HG03571 (cell line): ENCODE measurements around the gene MYO1B.

ENCODE experiments used
- ATAC-seq: cut with Tn5 transposase; IDR thresholded peaks from one replicate; pipeline ENCODE4 v1.9.1; 2021; ENCODE audit not compliant: unreplicated experiment

Gene MYO1B

GRCh38 chr2:191394043-191394442 is 148.8 kb downstream of the MYO1B start:
- ATAC-seq = no peak

DNA sequence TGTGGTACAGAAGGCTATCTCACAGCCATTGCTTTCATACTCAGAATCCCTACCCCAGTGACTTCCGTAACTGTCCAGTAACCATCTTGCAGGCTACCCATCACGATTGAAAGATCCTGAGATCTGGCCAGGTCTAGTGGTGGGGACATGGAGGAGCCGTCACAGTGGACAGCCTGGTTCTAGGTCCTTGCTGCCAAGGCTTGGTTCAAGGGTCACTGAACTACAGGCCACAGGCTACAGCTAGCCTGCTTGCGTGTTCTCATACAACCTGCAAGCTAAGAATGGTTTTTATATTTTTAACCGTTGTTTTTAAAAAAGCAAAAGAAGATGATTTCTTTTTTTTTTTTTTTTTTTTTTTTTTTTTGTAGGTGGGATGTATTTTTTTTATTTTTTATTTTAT is 151.6 kb downstream of the MYO1B start:
- no peak for ATAC-seq

- ATAC-seq = no peak
Measured at GRCh38 chr2:191399601-191400000, 154.4 kb downstream of the MYO1B start.

GRCh38 chr2:191401287-191401686 is 156.1 kb downstream of the MYO1B start:
- ATAC-seq = no peak

GRCh38 chr2:191402966-191403565 is 157.9 kb downstream of the MYO1B start:
- no peak for ATAC-seq

- ATAC-seq = no peak
Measured at GRCh38 chr2:191404568-191404991, 159.4 kb downstream of the MYO1B start.

DNA sequence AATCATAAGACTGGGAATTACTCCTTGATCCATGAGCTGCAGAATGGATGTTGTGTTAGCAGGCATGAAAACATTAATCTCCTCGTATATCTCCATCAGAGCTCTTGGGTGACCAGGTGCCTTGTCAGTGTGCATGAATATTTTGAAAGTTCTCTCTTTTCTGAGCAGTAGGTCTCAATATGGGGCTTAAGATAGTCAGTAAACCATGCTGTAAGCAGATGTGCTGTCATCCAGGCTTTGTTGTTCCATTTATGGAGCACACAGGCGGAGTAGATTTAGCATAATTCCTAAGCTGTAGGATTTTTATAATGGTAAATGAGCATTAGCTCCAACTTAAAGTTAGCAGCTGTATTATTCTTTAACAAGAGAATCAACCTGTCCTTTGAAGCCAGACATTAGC is 160.3 kb downstream of the MYO1B start:
- no peak for ATAC-seq

DNA sequence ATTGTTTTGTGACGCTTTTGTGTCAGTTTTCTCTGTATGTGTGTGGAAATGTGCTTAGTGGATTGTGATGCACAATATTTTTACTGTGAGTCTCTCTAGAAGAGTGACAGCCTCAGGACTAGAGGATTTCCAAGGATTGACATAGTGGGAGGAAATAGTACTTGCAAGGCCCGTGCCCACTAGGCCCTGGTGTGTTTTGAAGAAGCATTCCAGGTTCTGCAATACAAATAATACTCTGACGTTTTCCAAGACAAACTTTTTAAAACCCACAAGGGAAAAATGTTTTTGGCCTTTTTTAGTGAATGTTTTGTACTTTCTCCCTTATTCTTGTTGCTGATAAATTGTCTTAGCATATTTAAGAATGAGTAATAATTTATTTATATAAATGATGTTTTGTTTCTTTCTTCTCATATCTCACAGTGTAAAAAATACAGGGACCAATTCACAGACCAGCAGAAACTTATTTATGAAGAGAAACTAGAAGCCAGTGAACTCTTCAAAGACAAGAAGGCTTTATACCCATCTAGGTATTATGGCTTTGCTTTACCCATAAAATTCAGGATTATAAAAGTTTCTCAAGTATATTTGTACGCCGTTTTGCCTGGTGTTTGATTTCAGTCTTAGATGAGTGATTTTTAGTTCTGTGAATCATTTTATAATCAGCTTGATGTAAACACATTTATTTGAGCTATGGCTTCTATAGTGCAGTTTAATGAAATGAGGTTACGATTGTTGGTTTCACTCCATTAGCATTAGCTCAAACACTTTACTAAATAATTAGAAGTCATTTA is 165.6 kb downstream of the MYO1B start:
- no peak for ATAC-seq

- no peak for ATAC-seq
Measured at GRCh38 chr2:191411472-191411871, 166.3 kb downstream of the MYO1B start.

- ATAC-seq = no peak
Measured at GRCh38 chr2:191412353-191412752, 167.1 kb downstream of the MYO1B start.

- no peak for ATAC-seq
Measured at GRCh38 chr2:191415101-191415500, 169.9 kb downstream of the MYO1B start.

DNA sequence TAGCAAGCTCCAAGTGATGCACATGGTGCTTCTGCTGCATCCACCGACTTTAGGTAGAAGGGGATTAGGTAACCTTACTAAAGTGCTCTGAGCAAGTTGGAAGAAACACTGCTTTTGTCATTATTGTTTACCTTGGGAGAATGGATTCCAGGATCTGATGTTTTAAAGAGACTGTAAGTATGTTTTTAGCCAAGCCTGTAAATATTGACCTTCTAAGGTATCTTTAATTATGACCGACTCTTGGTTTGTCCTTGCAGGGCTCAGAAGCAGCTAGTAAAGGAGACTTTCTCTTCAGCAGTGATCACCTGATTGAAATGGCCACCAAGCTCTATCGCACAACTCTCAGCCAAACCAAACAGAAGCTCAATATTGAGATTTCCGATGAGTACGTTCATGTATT is 170.7 kb downstream of the MYO1B start:
- no peak for ATAC-seq

DNA sequence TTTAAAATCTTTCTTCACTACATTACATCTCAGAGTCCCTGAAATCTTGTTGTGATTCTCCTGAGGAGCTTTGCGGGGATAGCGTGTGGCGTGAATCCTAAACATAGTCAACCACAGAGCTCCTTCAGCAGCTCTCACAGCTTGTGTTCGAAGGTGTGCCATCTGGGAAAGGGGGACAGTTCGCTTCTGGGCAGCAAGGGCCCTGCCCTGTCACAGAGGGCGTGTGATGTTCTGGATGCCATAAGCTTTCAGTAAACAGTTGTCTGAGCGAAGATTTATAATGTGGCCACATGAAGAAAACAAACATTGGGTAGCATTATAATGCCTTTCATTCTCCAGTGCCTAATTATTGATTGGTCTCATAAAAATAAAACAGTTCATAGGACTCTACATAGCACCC is 172.5 kb downstream of the MYO1B start:
- no peak for ATAC-seq

DNA sequence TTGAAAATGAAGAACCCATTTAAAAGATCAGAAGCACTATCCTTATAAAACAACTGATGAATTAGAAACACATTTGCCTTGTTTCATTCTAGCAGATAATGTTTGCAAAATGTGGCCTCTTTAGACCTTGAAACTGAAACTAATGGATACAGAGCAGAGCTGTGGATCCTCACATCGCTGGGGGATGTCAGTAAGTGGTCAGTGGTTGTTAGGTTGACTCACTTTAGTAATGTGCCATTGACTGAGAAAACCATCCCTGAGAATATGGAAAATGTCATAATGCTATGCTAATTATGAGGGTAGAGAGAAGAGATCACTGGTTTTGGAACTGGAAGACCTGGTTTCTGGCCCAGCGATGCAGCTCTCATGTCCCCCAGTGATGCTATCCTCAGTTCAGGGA is 176.7 kb downstream of the MYO1B start:
- ATAC-seq = no peak

DNA sequence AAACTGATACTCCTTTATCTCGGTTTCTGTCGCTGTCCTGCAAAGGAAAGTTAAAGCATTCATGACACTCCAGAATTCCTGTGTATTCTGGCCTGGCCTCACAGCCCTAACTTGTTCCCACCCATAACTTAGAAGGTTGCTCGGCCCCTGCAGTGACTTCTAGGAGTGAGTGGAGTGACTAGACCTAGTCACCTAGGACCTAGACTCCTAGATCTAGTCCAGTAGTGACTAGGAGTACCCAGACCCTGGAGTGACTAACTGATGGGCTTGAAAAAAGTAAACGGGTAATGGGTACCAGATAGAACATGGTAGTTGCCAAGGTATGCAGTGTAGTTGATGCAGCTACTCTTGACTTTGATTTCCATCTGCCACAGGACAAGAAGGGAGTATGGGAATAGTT is 181.8 kb downstream of the MYO1B start:
- no peak for ATAC-seq

GRCh38 chr2:191428141-191428540 is 182.9 kb downstream of the MYO1B start:
- no peak for ATAC-seq

GRCh38 chr2:191430476-191430875 is 185.3 kb downstream of the MYO1B start:
- no peak for ATAC-seq

DNA sequence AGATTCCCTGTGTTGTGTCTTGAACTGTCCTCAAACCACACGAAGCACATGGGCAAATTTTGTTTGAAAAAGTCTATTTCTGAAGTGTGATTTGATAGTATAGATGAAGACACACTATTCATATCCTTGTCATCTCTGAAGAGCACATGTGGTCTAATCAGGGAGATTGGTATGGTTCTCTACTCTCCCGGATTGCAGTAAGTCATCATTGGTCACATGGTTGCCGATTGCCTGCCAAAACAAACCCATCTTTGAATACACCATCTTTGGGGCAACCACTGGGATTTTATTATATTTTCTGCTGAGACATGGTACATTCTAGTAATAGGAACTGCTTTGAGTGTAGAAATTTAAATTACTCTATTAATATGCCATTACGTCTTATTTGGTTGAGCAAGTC is 186.9 kb downstream of the MYO1B start:
- ATAC-seq = no peak

- ATAC-seq = no peak
Measured at GRCh38 chr2:191434072-191434471, 188.9 kb downstream of the MYO1B start.

DNA sequence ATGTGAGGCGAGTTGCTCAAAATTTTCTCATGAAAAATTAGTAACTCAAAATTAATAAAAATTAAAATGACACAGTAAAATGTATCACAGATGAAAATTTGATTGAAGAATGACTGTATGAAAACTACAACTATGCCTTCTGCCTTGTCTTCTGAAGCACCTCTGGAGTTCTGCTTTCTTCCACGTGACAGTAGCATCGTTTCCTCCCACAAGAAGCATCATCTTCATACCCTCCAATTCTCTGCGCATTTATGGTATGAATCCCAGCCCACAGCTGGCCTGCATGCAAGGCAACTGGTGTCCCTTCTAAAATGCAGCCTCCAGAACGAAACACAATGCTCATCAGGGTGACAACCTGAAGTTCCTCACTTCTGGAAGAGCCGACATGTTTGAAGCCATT is 189.9 kb downstream of the MYO1B start:
- ATAC-seq = no peak

DNA sequence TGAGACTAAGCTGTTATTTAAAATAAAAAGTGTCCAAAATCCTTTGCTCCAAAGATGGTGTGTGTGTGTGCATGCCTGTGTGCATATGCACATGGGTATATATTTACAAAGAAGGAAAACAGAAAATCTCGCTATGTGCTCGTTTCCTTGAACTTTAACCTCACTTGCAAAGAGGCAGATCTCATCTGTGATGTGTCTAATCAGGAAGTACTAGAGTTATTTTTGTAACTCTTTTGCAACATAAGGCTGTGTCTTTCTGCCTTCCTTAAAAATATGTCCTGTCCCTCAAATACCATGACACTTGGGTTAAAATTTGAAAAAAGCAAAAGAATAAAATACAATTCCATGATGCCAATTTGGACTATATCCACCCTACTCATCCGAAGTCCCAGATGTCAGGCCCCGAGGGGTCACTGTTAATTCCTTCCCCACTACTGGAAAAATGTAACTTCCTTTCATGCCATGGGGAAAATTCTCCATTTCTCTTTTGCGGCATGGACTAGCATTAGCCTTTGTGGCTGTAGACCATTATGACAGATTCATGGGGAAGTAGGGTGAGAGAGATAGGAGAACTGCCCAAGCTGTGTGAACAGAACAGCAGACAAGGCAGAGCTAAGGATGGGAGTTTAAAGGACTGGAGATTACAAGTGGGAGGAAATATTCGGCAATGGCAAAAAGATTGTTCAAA is 191.3 kb downstream of the MYO1B start:
- no peak for ATAC-seq

GRCh38 chr2:191439481-191439880 is 194.3 kb downstream of the MYO1B start:
- ATAC-seq = no peak
